Stimulated activated naive B cell treated with anti-CD40 and anti-IgM and Interleukin-4, amounts not matched to agents 10 μg/mL and 1 μg/mL and 100 μg/mL, for 72 hours (primary cell): ENCODE data around the gene KLHDC3.

Experiments
- ATAC-seq, 2 donors: fragments of 150-1000 bp; cut with Tn5 transposase; replicated peaks; 2 replicates each; pipeline ENCODE4 v1.10.0; 2021; ENCODE audit warnings: moderate library complexity in 1 of 2
- DNase-seq: peaks from one replicate; pipeline ENCODE4 v3.0.0; 2021
- H3K27ac Mint-ChIP-seq: one replicate; pipeline ENCODE4 v1.8.0; 2022; ENCODE audit warnings: mild to moderate bottlenecking, mixed read lengths
- H3K27me3 Mint-ChIP-seq, 2 donors: one replicate each; pipeline ENCODE4 v1.8.0; 2022; ENCODE audit warnings: mixed read lengths in 2 of 2
- H3K36me3 Mint-ChIP-seq, 2 donors: one replicate each; pipeline ENCODE4 v1.8.0; 2022; ENCODE audit warnings: mixed read lengths in 2 of 2, mild to moderate bottlenecking in 1 of 2
- H3K4me1 Mint-ChIP-seq, 2 donors: one replicate each; pipeline ENCODE4 v1.8.0; 2022; ENCODE audit warnings: mixed read lengths in 2 of 2, mild to moderate bottlenecking in 1 of 2
- H3K4me3 Mint-ChIP-seq, 2 donors: one replicate each; pipeline ENCODE4 v1.8.0; 2022; ENCODE audit warnings: mild to moderate bottlenecking in 2 of 2, mixed read lengths in 2 of 2, moderate library complexity in 1 of 2
- H3K9me3 Mint-ChIP-seq, 2 donors: one replicate each; pipeline ENCODE4 v1.8.0; 2022; ENCODE audit warnings: mixed read lengths in 2 of 2, mild to moderate bottlenecking in 1 of 2

The KLHDC3 gene

GRCh38 chr6:43062818-43063217, 48.8 kb downstream of the KLHDC3 start:
- Mint-ChIP-seq H3K27me3 (no peaks in the 10 kb centered on the region), H3K4me1 (peaks cover 23 to 27% of the 10 kb centered on the region in 2 donors), H3K27ac (no peak overlapping the region), H3K36me3 (peaks cover 0 to 38% of the 10 kb centered on the region in 2 donors), H3K9me3 (no peaks in the 10 kb centered on the region), H3K4me3 (no peak overlapping the region)
- no peak for ATAC-seq
- DNase-seq: no peak

GRCh38 chr6:43070028-43070632, 56.1 kb downstream of the KLHDC3 start:
- DNase-seq: no peak
- Mint-ChIP-seq H3K4me1 (no peaks in the 10 kb centered on the region), H3K9me3 (no peaks in the 10 kb centered on the region), H3K27me3 (no peaks in the 10 kb centered on the region), H3K4me3 (no peak overlapping the region), H3K36me3 (peaks cover 23 to 44% of the 10 kb centered on the region in 2 donors), H3K27ac (no peak overlapping the region)
- ATAC-seq: peak; percentile 68 to 81
